WTC11 (cell line): ENCODE measurements around the gene BCAS1. TPM values are rescaled to one million over a fixed set of nuclear protein-coding genes. Genes with fewer than 3 reads are reported as not detected.

Experiments used
- ATAC-seq: fragments of 200-7000 bp; cut with Tn5 transposase; 2 replicates; pipeline ENCODE4 v1.10.0; 2021; ENCODE audit warnings: mild to moderate bottlenecking, moderate library complexity
- CTCF ChIA-PET: fragments of 300-600 bp; sonication (Branson Sonifier 250); formaldehyde crosslinking; loops from one replicate; lab custom pipeline; 2021; ENCODE audit warnings: antibody characterized with exemption; lab: Charles Lee
- POLR2A ChIA-PET: fragments of 350-600 bp; sonication (Branson Sonifier 250); formaldehyde crosslinking; loops from one replicate; lab custom pipeline; 2021; ENCODE audit warnings: antibody characterized with exemption; lab: Charles Lee
- DNase-seq: peaks from one replicate; pipeline ENCODE4 v3.0.0; 2021; ENCODE audit warnings: low spot score
- H3K27ac Mint-ChIP-seq: 2 replicates; pipeline ENCODE4 v1.8.0; 2021; ENCODE audit warnings: mixed read lengths
- H3K27me3 Mint-ChIP-seq: 2 replicates; pipeline ENCODE4 v1.8.0; 2021; ENCODE audit warnings: low read depth, mild to moderate bottlenecking, moderate library complexity, mixed read lengths
- H3K36me3 Mint-ChIP-seq: 2 replicates; pipeline ENCODE4 v1.8.0; 2021; ENCODE audit warnings: mixed read lengths
- H3K4me1 Mint-ChIP-seq: 2 replicates; pipeline ENCODE4 v1.8.0; 2022; ENCODE audit warnings: mixed read lengths
- H3K4me3 Mint-ChIP-seq: 2 replicates; pipeline ENCODE4 v1.8.0; 2021; ENCODE audit warnings: mild to moderate bottlenecking, moderate library complexity, mixed read lengths
- H3K9me3 Mint-ChIP-seq: 2 replicates; pipeline ENCODE4 v1.8.0; 2021; ENCODE audit warnings: mixed read lengths
- ATF1 ChIP-seq: sonication (generic); formaldehyde crosslinking; IDR thresholded peaks from 2 replicates; pipeline ENCODE4 v1.8.1; 2023; ENCODE audit warnings: mild to moderate bottlenecking, moderate library complexity, missing genetic modification reagents
- CBFB ChIP-seq: sonication (generic); formaldehyde crosslinking; IDR thresholded peaks from 2 replicates; pipeline ENCODE4 v1.8.1; 2022; ENCODE audit warnings: mild to moderate bottlenecking, low read depth, missing genetic modification reagents
- ETV6 ChIP-seq: sonication (generic); formaldehyde crosslinking; IDR thresholded peaks from 2 replicates; pipeline ENCODE4 v1.8.1; 2022; ENCODE audit warnings: mild to moderate bottlenecking, missing genetic modification reagents
- GABPB1 ChIP-seq: sonication (generic); formaldehyde crosslinking; IDR thresholded peaks from 2 replicates; pipeline ENCODE4 v1.8.1; 2023; ENCODE audit warnings: mild to moderate bottlenecking, missing genetic modification reagents
- HMGXB4 ChIP-seq: sonication (generic); formaldehyde crosslinking; IDR thresholded peaks from 2 replicates; pipeline ENCODE4 v1.8.1; 2023; ENCODE audit warnings: mild to moderate bottlenecking, moderate library complexity, missing genetic modification reagents
- IRF1 ChIP-seq: sonication (generic); formaldehyde crosslinking; IDR thresholded peaks from 2 replicates; pipeline ENCODE4 v1.8.0; 2023; ENCODE audit warnings: missing genetic modification reagents
- JUN ChIP-seq: sonication (generic); formaldehyde crosslinking; IDR thresholded peaks from 2 replicates; pipeline ENCODE4 v1.8.0; 2023; ENCODE audit warnings: mild to moderate bottlenecking, missing genetic modification reagents
- MXD4 ChIP-seq: fragments of 250-450 bp; sonication (Bioruptor Pico); IDR thresholded peaks from 2 replicates; pipeline ENCODE4 v1.8.0; 2021; ENCODE audit warnings: mild to moderate bottlenecking, moderate library complexity, borderline replicate concordance
- NFATC4 ChIP-seq: fragments of 250-450 bp; sonication (Bioruptor Pico); IDR thresholded peaks from 2 replicates; pipeline ENCODE4 v1.9.0; 2021; ENCODE audit warnings: mild to moderate bottlenecking
- NR2C2 ChIP-seq: sonication (generic); formaldehyde crosslinking; IDR thresholded peaks from 2 replicates; pipeline ENCODE4 v1.8.0; 2022; ENCODE audit warnings: mild to moderate bottlenecking, missing genetic modification reagents
- PRDM15 ChIP-seq: sonication (generic); formaldehyde crosslinking; IDR thresholded peaks from 2 replicates; pipeline ENCODE4 v1.8.0; 2022; ENCODE audit warnings: missing genetic modification reagents
- SP1 ChIP-seq: sonication (generic); formaldehyde crosslinking; conservative IDR thresholded peaks from 2 replicates; pipeline ENCODE4 v1.8.1; 2022; ENCODE audit warnings: missing genetic modification reagents
- TCF7 ChIP-seq: sonication (generic); formaldehyde crosslinking; IDR thresholded peaks from 2 replicates; pipeline ENCODE4 v1.8.0; 2022; ENCODE audit warnings: mild to moderate bottlenecking, low read depth, missing genetic modification reagents, moderate library complexity
- TEAD1 ChIP-seq: sonication (generic); formaldehyde crosslinking; IDR thresholded peaks from 2 replicates; pipeline ENCODE4 v1.8.0; 2022; ENCODE audit warnings: mild to moderate bottlenecking, missing genetic modification reagents
- ZNF219 ChIP-seq: sonication (generic); formaldehyde crosslinking; IDR thresholded peaks from 2 replicates; pipeline ENCODE4 v1.8.0; 2023; ENCODE audit warnings: missing genetic modification reagents, mild to moderate bottlenecking, borderline replicate concordance
- microRNA-seq: library from miRNA; unstranded; fragments of <30 nt; microRNA quantifications from one replicate; pipeline ENCODE4 v1.2.0, GENCODE V29; 2022; ENCODE audit warnings: borderline number of aligned reads
- total RNA-seq: library from RNA; stranded (reverse); gene quantifications from 3 replicates; pipeline ENCODE4 v1.2.3, GENCODE V29; 2021
- TF ChIP-seq, protein P1 (sequence below): sonication (generic); formaldehyde crosslinking; conservative IDR thresholded peaks from 2 replicates; pipeline ENCODE4 v1.8.1; 2023; ENCODE audit warnings: mild to moderate bottlenecking, low read depth, missing genetic modification reagents, moderate library complexity
- TF ChIP-seq, protein P2 (sequence below): sonication (generic); formaldehyde crosslinking; IDR thresholded peaks from 2 replicates; pipeline ENCODE4 v1.8.1; 2023; ENCODE audit warnings: mild to moderate bottlenecking, missing genetic modification reagents

BCAS1 gene
- total RNA-seq, 1 experiment from 2014 or later, result 0.11 TPM

GRCh38 chr20:53894707-53895384, 175.5 kb downstream of the BCAS1 start:
- H3K36me3 Mint-ChIP-seq, result peaks cover 6% of the 10 kb centered on the region
- H3K27me3 Mint-ChIP-seq, result no peaks in the 10 kb centered on the region; the same call in 1 of the 2 replicates
- ChIA-PET CTCF (no interaction called here), POLR2A (interaction anchor here (0.6 kb wide), 1 partner anchor 259 kb away, joined by 3 read pairs; no protein-coding TSS in a partner anchor)
- no peak for DNase-seq
- H3K9me3 Mint-ChIP-seq, result peaks cover 18% of the 10 kb centered on the region
- no peak for ATAC-seq
- H3K4me3 Mint-ChIP-seq, result no peak overlapping the region
- no peak overlapping the region for H3K27ac Mint-ChIP-seq
- peaks cover 40% of the 10 kb centered on the region for H3K4me1 Mint-ChIP-seq
- TF ChIP-seq SP1 (CRISPR knock-in tag) (no peak), ZNF219 (CRISPR knock-in tag) (no peak), IRF1 (no peak), TCF7 (CRISPR knock-in tag) (no peak), NFATC4 (CRISPR knock-in tag) (no peak), MXD4 (CRISPR knock-in tag) (no peak), NR2C2 (no peak), CBFB (CRISPR knock-in tag) (no peak), ATF1 (CRISPR knock-in tag) (no peak), ETV6 (CRISPR knock-in tag) (no peak), TEAD1 (CRISPR knock-in tag) (no peak), JUN (CRISPR knock-in tag) (no peak), GABPB1 (no peak), PRDM15 (CRISPR knock-in tag) (no peak), HMGXB4 (CRISPR knock-in tag) (no peak)
- TF ChIP-seq, protein P1, sequence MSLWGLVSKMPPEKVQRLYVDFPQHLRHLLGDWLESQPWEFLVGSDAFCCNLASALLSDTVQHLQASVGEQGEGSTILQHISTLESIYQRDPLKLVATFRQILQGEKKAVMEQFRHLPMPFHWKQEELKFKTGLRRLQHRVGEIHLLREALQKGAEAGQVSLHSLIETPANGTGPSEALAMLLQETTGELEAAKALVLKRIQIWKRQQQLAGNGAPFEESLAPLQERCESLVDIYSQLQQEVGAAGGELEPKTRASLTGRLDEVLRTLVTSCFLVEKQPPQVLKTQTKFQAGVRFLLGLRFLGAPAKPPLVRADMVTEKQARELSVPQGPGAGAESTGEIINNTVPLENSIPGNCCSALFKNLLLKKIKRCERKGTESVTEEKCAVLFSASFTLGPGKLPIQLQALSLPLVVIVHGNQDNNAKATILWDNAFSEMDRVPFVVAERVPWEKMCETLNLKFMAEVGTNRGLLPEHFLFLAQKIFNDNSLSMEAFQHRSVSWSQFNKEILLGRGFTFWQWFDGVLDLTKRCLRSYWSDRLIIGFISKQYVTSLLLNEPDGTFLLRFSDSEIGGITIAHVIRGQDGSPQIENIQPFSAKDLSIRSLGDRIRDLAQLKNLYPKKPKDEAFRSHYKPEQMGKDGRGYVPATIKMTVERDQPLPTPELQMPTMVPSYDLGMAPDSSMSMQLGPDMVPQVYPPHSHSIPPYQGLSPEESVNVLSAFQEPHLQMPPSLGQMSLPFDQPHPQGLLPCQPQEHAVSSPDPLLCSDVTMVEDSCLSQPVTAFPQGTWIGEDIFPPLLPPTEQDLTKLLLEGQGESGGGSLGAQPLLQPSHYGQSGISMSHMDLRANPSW (CRISPR knock-in tag), result no peak
- TF ChIP-seq, protein P2, sequence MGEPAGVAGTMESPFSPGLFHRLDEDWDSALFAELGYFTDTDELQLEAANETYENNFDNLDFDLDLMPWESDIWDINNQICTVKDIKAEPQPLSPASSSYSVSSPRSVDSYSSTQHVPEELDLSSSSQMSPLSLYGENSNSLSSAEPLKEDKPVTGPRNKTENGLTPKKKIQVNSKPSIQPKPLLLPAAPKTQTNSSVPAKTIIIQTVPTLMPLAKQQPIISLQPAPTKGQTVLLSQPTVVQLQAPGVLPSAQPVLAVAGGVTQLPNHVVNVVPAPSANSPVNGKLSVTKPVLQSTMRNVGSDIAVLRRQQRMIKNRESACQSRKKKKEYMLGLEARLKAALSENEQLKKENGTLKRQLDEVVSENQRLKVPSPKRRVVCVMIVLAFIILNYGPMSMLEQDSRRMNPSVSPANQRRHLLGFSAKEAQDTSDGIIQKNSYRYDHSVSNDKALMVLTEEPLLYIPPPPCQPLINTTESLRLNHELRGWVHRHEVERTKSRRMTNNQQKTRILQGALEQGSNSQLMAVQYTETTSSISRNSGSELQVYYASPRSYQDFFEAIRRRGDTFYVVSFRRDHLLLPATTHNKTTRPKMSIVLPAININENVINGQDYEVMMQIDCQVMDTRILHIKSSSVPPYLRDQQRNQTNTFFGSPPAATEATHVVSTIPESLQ, result no peak
- TF ChIP-seq, all 79 proteins: peak for 0

Small RNA genes lying within 50 kb of the gene (microRNA-seq; reads per million reads assigned to microRNA genes)
- gene MIR4756, result not detected

Other genes starting within 250 kb of the BCAS1 start
- gene CYP24A1, start 103.4 kb upstream of the BCAS1 start, total RNA-seq, result not detected in 3 replicates
- gene PFDN4, start 137.5 kb upstream of the BCAS1 start, total RNA-seq, result 90.1 to 94.4 TPM (median 90.5 TPM) in 3 replicates